Fibroblast of skin of left biceps (primary cell): ENCODE results near the gene SPACA7.

Experiments used
- DNase-seq, 2 experiments: peaks; one replicate each; pipeline ENCODE4 v3.0.0-alpha.2; 2013; ENCODE audit warnings: low read depth in 2 of 2

SPACA7 gene

DNA sequence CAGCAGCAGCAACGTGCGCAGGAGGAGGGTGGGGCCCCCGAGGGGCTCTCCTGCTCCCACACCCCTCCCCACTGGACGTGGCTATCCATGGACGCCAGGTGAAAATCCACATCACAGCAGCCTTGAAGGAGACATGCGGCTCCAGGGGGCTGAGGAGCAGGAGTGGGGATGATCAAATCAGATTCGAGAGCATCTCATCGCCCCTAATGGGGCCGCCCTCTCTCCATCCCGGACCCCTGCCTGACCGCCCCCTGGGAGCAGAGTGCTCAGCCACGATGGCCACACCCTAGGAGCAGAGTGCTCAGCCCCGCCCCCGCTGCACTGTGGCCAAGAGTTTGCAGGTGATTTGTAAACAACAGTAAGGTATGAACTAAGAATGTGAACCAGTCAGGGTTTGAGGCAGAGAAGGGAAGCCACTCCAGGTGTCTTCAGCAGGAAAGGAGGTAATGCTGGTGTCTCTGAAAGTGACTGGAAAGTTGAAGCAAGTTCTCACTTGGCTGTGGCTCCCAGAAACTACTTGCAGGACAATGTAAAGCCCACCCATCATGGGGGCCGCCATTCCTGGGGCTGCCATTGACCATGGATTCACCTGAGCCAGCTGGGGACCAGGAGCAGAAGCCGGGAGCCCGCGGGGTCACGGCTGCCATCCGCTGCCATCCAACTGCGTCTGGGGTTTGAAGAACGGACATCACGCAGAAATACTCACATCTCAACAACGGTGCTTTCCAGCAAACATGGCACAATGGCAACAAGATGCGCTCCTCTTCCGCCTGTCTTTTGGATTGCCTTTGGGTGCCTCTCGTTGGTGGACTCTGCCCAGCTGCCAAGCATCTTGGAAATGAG, 71.8 kb downstream of the SPACA7 start:
- no peak for DNase-seq

DNA sequence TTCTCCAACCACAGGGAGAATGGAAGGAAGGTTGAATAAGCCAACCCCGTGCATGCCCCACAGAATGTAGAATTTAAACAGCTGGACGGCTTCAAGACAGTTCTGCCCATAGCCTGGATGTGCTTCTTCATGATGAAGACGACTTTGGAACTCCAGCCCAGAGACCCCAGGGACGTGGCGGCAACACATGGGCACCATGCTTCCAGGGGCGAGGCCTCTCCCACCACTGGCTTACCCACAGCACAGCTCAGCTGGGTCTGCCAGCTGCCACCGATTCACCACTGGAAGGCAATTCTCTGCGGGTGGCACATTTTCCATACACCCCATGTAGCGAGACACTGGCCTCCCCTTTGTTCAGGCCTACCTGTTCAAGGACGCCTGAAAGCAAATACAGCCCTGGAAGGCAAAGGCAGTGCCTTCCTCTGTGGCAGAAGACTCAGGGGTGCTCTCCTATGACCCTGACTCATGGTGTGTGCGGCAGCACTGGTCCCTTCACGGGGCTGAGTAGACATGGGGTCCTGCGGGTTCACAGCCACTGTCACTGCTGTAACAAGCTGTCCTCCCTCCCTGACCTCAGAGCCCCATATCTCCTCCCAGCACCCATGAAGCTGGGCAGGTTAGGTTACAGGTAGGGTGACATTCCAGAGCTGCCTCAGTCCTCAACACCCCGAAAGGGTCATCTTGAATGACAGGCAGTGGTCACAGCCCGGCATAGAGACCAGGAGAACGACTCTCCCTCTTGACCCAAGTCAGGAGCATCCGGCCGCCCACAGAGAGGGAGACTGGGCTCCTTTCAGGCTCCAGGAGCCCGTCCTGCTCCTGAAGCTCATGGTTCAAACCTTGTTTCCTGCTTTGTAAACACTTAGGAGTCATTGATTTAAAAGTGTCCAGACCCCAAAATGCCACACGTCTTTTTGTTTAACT, 72.7 kb downstream of the SPACA7 start:
- no peak for DNase-seq

GRCh38 chr13:112449545-112449930, 73.4 kb downstream of the SPACA7 start:
- DNase-seq = no peak

DNA sequence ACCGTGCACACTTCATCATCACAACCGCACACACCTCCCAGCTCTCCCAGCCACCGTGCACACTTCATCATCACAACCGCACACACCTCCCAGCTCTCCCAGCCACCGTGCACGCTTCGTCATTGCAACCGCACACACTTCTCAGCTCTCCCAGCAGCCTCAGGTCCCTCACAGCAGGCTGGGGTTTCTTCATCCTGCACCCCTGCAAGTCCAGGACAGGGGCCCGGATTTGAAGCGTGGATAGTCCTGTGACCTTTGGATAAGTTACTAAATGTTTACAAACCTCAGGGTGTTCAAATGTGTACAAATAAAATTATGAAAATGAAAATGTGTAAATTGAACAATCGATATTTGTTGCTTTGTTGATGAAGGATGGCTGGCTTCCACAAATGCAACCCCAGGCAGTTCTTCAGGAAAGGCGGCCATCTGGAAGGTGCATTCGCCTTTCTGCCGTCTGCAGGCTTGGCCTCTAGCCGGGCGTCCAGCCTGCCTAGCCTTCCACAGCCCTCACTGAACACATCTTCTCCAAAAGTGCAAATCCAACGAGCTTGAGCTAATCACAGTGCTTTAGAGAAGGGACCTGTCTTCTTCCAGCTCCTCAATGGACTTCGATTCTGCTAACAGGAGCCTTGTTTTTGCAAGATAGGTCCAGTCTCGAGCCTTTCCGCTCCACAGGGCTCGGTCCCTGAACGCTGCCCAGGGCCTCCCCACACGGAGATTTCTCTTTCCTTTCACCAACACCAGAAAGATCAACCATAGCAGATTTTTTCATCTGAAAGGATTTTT, 74.2 kb downstream of the SPACA7 start:
- no peak for DNase-seq

- no peak for DNase-seq
Measured at GRCh38 chr13:112450904-112451240, 74.7 kb downstream of the SPACA7 start.

DNA sequence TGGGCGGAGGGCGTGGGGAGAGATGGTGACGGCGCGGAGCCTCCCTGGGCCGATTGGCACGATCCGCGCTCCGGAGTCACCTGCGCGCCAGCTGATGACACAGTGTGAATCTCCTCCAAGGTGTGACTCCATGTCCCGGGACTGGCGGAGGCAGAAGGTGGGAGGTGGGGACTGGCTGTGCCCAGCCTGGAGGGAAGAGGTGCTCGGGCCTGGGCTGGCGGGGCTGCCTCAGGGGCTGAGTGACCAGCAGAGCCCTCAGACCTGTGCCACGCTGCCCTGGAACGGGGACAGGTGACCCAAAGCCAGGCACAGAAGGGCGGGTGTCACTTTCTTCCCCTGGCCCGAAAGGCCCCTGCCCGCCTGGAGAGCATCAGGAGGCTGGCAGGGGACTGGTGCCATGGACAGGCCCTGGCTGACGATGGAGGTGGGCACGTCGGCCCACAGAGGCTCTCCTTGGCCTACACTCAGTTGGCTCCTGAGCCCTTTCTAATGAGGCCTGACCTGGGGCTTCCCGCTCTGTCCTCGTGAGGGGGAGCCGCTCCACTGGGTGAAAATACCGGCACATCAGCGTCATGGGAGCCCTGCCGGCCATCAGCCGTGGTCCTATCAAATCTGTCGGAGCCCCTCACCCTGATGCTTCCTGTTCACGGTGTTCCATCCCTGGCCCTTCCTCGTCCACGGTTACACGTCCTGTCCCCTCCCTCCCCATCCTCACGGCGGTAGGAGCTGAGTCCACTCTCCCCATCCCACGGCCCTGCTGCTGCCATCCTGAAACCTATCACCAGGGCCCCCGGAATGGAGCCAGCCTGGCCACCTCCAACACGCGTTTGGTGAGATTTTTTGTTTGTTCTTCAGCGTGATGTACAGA, 75.6 kb downstream of the SPACA7 start:
- no peak for DNase-seq

GRCh38 chr13:112452380-112453206, 76.4 kb downstream of the SPACA7 start:
- DNase-seq = no peak

DNA sequence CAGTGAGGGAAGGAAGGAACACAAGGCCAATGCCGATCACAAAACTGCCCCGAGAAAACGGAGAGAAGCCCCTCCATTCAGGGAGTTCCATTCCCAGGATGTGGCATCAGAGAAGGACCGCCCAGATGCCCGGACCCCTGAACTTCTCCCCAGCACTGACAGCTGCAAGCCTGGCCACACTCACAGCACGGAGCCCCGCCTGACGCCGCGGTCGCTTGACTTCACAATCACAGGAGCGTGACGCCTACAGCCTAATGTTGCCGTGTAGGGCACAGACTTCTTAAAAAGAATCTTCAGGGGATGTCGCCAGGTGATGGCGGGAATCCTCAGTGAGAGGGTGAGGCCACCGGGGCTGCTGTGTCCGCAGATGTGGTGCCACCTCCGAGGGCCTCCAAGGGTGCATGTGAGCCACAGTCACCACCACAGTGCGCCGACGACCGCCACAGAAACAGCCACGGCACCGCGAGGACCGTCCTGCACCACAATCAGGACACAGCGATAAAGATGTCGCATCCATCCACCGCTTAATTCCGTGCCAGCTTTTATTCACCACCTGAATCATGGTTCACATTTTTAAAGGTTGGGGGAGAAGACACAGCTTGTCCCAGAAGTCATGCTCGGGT, 77.2 kb downstream of the SPACA7 start:
- DNase-seq = no peak

DNA sequence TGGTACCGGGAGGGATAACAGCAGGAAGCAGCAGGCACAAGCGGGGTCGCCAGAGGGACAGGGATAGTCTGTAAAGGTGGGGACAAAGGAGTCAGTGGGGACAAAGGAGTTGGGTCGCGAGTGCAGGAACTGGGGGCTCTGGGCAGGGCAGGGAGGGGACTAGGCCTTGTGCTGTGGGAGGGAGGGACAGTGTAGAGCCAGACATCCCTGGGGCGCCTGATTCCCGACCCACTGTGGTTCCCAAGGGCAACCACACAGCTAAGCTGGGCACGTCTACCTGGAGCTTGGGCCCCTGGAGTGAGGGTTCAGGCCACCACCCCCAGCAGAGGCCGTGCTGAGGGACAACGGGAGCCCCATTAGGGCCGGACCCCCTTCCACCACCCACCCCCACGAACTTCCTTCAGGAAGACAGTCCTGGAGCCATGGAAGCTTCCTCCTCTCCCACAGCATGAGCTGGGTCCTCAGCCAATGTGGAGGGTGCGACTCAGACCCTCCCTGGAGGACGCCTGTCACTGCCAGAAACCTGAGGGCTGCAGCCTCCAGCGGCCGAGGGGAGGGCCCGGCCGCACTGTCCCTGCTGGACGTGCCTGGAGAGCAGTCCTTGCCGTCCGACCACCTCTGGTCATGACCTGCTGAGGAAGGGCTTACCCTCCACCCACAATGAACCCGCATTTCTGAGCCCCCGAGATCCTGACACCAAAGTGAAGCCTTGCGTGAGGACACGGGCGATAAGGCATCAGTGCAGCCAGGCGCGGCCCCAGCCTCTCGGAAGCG, 77.9 kb downstream of the SPACA7 start:
- DNase-seq = no peak

DNA sequence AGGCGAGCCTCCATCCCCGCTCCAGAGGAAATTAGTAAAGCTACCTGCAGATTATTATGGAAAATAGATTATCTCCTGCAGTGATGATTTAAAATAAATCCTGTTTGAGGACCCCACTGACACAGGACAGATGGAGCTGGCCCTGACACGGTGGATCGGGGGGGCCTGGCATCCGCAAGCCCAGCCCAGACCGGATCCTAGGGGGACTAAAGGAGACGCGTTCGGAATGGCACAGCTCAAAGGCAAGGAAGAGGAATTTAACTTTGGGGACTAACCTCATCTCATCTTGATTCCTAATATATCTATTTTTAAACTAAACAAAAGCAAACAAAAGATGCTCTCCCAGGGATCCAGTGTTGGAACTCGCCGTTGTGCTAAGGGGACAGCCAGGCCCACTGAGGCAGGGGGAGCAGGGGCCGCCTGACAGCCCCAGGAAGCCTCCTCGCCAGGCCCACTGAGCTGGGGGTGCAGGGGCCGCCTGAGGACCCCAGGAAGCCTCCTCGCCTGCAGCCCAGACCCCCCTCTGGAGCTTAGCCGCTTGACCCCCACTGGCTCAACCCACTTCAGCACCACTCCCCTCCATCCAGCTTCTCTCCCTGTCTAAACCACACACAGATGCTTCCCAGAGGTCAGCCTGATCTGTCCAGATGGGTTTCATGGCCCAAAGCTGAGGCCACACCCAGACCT, 78.6 kb downstream of the SPACA7 start:
- no peak for DNase-seq

- DNase-seq = no peak
Measured at GRCh38 chr13:112455476-112456059, 79.4 kb downstream of the SPACA7 start.

DNA sequence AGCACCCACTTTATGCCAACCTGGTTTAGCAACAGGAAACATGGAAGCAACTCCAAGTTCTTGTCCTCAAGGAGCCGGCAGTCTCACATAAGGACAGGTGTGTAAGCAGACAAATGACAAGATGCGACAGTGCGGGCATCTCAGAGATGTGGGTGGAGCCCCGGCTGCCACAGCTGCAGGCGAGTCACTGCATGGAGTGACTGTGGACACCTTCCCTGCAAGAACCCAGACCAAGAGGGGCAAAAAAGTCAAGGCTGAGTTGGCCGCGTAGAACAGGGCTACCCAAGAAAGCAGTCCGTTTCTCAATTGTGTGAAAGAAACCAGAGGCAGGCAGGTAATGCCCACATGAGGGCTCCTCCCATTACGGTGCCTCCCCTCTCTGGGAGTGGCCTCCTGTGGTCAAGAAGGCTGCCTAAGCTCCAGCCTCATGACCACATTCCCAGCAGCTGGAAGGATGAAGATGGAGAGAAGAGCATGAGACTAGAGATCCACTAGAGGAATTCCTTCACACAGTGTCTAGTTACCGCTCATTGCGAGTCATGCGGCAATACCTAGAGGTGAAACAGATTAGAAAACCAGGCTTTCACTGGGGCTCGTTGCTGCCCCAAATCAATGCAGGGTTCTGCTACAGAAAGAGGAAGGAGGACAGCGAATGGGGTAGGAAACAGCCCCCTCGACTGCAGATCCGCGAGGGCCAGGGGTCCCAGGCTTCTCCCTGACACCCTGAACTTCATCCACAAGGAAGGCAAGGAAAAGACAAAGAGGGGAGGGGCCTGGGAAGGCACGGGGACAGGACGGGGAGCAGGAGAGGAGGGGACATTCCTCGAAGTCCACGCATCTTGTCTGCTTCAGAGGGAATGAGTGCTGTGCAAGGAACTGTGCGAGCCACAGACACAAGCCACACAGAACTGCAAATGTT, 80.2 kb downstream of the SPACA7 start:
- DNase-seq = no peak

GRCh38 chr13:112457081-112457480, 80.9 kb downstream of the SPACA7 start:
- no peak for DNase-seq

GRCh38 chr13:112457485-112457884, 81.3 kb downstream of the SPACA7 start:
- DNase-seq = no peak

GRCh38 chr13:112462408-112462807, 86.3 kb downstream of the SPACA7 start:
- no peak for DNase-seq

DNA sequence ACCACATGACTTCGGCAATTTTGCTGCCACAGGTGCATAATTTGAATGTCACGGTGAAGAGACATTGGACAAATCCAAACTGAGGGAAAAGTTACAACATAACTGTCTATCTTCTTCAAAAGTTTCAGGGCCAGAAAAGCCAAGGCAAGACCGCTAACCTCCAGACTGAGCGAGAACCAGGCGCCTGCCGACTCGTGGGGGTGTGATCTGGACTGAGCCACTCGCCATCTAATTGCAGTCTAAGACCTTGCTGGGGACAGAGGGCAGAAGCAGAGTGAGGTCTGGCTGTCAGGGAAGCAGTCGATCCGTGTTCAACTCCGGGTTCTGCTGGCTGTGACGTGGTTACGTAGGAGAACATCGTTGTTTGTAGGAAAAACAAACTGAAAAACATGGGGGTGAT, 88.6 kb downstream of the SPACA7 start:
- DNase-seq = no peak
